SKM-1 treated with dmso at 0.1 percent for 144 hours (cell line): ENCODE data around the gene PSMC6.
A peak's percentile ranks its signal among the peaks of the same experiment; 100 is the strongest.

Experiments
- DNase-seq: peaks from one replicate; lab custom pipeline; 2025; ENCODE audit not compliant: unreplicated experiment; lab: John Stamatoyannopoulos, UW

The PSMC6 gene

GRCh38 chr14:52706724-52707706 is at the start of gene PSMC6:
TSS of gene PSMC6 (plus strand) at chr14:52707200. CDS start at chr14:52707220, 20 bp downstream.
- DNase-seq: peak; percentile 66

GRCh38 chr14:52660325-52660724 is 46.7 kb upstream of the PSMC6 start:
- DNase-seq: no peak

DNA sequence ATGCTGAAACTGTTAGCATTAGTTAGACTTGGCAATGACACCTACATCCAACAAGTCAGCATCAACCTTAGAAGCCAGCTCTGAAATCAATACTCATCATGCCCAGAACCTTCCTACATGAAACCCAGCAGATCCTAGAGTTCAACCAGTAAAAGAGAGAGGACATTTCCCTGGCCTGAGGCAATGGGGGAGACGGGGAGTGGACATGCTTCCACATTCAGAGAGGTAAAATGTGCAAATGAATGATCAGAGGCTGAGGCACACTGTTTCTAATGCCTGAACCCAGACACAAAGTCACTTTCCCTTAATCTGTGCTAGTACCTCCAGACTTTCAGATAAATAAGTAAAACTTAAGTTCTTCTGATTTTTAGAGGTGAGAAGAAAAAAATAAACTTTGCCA is 46.2 kb upstream of the PSMC6 start:
- DNase-seq: no peak

DNA sequence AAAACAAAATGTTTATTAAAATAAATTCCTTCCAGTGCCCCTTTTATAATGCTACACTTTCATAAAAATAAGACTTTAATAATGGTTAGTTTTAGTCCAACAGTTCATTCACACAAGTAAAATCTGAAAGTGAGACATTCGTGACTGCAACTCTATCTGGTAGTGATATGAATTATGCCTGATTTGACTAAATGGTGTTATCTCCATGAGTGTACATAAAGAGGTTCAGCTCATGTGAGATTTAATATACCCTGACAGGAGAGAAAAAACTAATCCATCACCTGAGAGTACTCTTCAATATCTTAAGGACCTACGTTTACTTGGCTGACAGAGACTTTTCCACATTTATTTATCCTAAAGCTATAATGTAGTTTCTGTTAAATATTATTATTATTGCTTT is 45.7 kb upstream of the PSMC6 start:
- DNase-seq: no peak

- DNase-seq: no peak
These were observed 43.1 kb upstream of the PSMC6 start for GRCh38 chr14:52663850-52664249.

- no peak for DNase-seq
These were observed 28.4 kb upstream of the PSMC6 start for GRCh38 chr14:52678591-52678990.

- no peak for DNase-seq
These were observed 22.9 kb upstream of the PSMC6 start for GRCh38 chr14:52683985-52684520.

DNA sequence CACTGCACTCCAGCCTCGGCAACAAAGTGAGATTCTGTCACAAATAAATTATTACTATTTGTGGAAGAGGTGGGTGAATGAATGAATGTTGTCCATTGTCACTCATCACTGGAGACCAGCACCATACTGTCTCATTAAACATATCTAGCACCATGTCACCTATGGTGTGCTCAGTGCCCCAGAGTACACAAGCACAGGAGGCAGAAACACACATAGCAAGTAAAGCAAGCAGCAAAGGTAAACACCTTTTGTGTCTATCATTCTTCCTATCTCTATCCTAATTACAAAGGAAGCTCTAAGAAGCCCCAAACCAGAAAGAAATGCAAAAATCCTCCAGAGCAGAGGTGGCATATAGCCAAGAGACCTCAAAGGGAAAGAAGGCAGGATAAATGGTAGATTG is 20.8 kb upstream of the PSMC6 start:
- DNase-seq: no peak

DNA sequence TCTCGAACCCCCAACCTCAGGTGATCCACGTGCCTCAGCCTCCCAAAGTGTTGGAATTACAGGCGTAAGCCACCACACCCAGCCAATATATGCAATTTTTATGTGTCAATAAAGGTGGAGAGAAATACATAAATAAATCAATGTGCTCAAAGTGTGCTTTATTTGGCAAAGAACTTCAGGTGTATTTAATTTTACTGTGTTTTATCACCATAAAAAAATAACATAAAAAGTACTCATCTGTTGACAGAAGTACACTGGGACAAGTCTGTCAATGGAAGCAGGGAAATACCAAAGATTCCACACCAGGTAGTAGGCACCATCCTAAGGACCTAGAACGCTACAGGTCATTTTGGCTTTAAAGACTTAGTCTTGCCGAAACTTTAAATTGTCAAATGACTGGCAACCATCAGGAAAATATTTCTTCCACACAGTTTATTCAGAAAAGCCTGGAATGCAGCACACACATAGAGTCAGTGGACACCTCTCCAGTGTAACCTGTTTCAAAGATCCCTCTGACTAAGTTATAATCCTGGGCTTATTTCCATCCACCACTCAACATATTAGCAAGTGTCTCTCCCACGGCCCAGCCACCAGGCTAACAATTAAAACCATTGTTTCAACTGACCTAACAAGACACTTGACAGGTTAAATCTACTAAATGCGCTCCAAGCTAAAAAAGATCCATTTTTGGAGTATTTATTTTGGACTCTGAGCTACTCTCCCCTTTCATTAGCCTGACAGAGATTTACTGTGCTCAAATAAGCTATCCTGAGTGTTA is 15.8 kb upstream of the PSMC6 start:
- no peak for DNase-seq

- peak; percentile 35 for DNase-seq
These were observed 14.6 kb upstream of the PSMC6 start for GRCh38 chr14:52692248-52692962.

- no peak for DNase-seq
These were observed 14.0 kb upstream of the PSMC6 start for GRCh38 chr14:52693036-52693435.

GRCh38 chr14:52693532-52693931 is 13.5 kb upstream of the PSMC6 start:
- no peak for DNase-seq

- peak; percentile 18 for DNase-seq
These were observed 12.1 kb upstream of the PSMC6 start for GRCh38 chr14:52694761-52695480.

GRCh38 chr14:52695481-52696091 is 11.4 kb upstream of the PSMC6 start, which contains the start of gene ERO1A:
TSS of gene ERO1A (minus strand) at chr14:52695558. CDS start at chr14:52695481, 77 bp downstream.
- DNase-seq: peak; percentile 4

DNA sequence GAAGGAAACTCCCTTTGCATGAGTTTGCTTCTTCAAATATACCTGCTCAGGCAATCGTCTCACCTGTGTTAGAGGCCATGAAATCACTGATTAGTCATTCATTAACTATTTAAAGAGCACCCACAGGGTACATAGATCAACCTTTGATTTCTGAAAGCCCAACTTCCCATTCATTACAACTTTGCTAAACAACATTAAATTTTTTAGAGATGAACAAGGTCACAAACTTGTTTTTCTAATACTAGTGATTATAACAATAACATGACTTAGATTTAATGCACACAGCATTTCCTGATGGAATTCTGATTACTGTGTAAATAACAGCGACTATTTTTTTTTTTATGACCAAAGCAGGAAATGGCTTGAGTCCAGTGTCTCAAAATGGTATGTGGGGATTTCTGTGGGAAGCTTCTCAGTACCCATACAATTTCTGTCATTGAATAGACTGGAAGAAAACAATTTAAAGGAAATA is 6.3 kb upstream of the PSMC6 start:
- DNase-seq: no peak

GRCh38 chr14:52701223-52701622 is 5.8 kb upstream of the PSMC6 start:
- no peak for DNase-seq

- peak; percentile 34 for DNase-seq
These were observed 3.8 kb upstream of the PSMC6 start for GRCh38 chr14:52703225-52703624.

DNA sequence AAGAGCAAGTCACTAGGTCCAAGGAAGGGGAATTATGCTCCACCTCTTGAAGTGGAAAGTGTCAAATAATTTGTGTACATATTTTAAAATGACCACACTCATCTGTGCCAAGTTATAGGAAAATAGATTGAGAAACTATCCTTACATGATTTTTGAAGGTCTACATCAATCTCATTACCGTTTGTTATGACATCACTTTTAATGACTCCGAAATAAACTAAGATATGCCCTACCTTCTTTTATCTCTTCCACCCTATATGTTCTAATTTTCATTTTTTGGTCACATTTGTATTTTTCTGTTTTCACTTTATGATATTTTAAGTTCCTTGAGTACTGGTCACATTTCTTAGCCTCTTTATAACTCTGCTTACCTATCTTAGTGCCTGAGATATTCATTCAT is 3.3 kb upstream of the PSMC6 start:
- DNase-seq: no peak

DNA sequence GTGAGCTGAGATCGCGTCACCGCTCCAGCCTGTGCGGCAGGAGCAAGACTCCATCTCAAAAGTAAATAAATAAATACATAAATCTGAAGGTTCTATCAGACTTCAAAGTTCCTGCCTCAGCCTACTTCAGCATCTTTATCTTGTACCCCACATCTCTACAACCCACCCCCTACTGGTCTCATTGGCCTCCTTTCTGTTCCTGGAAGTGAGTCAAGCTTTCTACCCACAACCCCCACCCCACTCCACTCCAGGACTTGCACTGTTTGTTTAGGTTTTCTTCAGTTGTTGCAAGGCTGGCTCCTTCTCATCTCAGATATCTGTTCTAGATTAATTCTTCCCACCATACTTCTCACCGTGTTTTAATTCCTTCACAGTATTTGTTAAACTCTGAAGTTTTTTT is 714 bp upstream of the PSMC6 start:
- no peak for DNase-seq

GRCh38 chr14:52711666-52712065 is 4.7 kb downstream of the PSMC6 start:
- no peak for DNase-seq
